NCI-H1092 treated with DMSO at 0.1 percent for 48 hours (cell line): Measurements from ENCODE around the gene DNAH17.
A peak's percentile ranks its signal among the peaks of the same experiment; 100 is the strongest.
"Not testable (repeated sequence)": the region's sequence is repeated elsewhere in the genome, so short reads cannot be mapped to it uniquely, and the experiment has no call there.

ENCODE experiments used
- DNase-seq: peaks from one replicate; lab custom pipeline; 2025; lab: John Stamatoyannopoulos, UW

The DNAH17 gene

DNA sequence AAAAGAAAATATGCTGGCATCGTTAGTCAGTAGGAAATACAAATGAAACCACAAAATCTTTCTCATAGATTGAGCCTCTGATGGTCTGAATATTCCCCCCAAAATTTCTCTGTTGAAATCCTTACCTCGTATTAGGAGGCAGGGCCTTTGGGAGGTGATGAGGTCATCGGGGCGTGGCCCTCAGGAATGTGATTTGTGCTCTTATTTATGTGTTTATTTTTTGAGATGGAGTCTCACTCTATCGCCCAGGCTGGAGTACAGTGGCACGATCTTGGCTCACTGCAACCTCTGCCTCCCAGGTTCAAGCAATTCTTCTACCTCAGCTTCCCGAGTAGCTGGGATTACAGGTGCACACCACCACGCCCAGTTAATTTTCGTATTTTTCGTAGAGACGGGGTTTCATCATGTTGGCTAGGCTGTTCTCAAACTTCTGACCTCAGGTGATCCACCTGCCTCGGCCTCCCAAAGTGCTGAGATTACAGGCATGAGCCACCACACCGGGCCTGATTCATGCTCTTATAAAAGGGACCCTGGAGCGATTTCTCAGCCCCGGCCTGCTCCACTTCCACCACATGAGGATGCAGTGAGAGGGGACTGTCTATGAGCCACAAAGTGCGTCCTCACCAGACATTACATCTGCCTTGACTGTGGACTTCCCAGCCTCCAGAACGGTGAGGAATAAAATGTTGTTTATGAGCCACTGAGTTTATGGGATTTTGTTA, 53.1 kb downstream of the DNAH17 start:
- no peak for DNase-seq

GRCh38 chr17:78522031-78522809, 55.0 kb downstream of the DNAH17 start:
- no peak for DNase-seq

GRCh38 chr17:78517421-78517820, 59.8 kb downstream of the DNAH17 start:
- DNase-seq: no peak

- DNase-seq: no peak
Observed at GRCh38 chr17:78515480-78515879, 61.7 kb downstream of the DNAH17 start.

GRCh38 chr17:78514521-78514920, 62.7 kb downstream of the DNAH17 start:
- no peak for DNase-seq

DNA sequence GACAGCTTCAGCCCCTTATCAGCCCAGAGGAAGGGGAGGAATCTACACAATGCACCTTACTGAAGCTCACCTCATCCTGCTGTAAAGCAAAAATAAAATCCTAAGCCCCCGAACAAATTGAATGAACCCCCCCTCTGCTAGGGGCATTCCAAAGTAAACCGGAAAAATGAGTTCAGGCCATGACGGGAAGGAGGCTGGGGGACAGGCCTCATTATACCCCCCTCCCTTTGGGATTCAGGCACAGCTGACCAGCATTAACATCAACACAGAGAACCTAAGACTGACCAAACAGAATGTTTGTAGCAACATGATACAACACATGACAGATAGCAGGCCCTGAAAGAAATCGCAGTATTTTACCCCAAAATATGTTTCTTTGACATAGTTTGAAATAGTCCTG, 64.2 kb downstream of the DNAH17 start:
- DNase-seq: no peak

- DNase-seq: no peak
Observed at GRCh38 chr17:78510141-78511075, 66.8 kb downstream of the DNAH17 start.

DNA sequence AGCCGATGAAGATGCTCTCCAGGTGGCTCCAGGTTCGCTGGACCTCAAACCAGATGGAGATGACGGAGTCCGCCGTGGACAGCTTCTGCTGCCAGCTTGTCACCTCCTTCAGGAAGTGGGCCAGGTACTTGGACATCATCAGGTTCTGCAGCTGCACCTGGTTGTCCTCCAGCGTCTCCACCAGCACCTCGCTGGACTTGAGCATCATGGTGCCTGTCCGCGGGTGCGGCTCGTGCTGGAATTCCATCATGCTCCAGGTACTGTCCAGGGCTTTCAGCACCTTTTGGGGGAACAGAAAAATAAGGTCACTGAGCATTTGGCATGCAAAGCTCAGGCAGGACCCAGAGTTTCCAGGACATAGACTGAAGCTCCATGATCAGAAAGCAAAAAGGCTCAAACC, 69.7 kb downstream of the DNAH17 start:
- no peak for DNase-seq

DNA sequence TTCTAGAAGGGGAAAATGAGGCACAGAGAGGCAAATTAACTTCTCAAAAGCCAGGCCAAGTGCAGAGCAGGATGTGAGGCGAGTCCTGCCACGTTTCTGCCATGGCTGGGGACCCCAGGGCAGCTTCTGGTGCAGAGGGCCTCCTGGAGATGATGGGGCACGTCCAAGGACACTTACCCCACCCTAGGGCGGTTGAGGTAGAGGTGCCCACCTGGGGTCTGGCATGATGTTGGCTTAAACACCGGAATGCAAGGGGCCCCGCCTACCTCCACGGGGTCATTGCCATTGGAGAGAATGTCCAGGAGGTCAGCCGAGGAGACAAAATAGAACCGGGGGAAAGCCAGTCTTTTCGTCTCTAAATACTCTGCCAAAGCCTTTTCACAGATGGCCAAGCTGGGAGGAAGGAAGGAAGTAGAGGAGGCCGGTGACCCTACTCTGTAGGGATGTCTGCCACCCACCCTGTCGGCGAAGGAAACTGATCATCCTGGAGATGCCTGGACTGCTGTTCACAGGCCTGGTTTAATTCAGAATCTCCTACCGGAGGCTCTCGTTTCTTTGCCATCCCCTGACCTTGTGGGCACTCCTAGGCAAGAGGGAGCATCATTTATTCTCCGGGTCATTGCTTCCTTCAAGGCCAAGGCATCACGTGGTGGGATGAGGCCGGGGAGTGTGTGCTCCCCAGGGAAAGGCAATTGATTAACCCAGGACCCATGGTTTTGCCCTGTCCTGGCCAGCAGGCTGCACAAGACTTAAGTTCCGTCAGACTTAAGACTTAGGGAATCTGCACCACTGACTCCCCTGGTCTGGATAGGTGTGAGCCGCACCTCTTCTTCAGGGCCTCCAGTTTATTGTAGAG, 70.5 kb downstream of the DNAH17 start:
- DNase-seq: no peak

GRCh38 chr17:78504156-78504925, 72.9 kb downstream of the DNAH17 start:
- DNase-seq: no peak

- DNase-seq: not testable (repeated sequence)
Observed at GRCh38 chr17:78503388-78503787, 73.8 kb downstream of the DNAH17 start.

DNA sequence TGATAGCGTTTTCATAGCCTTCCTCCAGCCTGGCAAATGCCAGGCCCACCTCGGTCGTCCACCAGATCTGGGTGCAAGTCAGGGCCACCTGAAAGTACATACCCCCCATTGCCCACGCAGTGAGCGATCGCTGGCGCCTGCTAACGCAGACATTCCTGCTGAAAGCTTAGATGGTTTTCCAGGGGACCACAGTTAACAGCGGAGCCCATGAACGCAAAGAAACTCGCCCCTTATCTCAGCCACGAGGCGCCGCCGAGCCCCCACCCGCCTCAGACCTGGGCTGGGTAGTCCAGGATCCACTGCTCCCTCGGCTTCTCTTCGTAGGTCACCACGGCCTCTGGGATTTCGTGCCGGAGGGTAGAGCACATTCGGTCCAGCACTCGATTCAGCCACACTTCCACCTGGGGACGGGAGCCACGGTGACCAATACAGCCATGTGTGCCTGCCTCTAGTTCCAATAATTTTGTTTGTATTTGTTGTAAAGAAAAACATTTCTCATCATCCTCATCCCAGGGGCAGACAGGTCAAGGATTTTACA, 74.5 kb downstream of the DNAH17 start:
- DNase-seq: no peak

DNA sequence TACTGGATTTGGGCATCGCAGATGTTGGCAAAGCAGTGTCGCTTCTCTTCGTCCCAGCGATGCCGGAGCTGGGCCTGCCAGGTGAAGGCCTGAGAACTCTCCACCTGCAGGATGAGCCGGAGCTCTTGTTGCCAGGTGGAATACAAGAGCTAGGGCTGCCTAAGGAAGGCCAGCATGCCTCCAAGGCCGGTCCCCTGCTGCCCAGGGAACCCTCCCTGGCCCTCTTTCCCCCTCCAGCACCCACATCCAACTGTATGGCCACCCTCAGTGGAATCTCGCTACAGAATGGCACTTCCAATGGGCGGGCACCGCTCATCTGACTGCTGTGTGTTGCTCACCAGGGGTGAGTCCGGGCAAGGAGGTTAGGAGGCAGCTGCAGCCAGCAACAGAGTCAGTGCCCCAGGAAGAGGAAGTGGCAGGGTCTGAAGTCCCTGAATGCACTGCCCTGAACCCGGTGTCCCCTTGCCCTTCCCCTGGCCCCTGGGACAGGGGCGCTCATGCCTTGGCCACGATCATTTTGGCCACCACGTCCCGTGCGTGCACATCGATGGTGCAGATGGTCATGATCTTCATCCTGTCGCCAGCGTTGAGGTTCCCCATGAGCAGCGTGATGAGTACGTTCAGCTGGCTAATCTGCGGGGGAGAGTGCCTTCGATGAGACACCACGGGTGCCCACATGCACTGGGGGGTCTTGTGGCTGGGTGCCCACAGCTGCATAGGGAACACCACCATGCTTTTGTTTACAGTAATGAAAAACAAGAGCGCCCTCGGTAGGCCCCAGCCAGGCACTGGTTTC, 75.8 kb downstream of the DNAH17 start:
- DNase-seq: no peak

DNA sequence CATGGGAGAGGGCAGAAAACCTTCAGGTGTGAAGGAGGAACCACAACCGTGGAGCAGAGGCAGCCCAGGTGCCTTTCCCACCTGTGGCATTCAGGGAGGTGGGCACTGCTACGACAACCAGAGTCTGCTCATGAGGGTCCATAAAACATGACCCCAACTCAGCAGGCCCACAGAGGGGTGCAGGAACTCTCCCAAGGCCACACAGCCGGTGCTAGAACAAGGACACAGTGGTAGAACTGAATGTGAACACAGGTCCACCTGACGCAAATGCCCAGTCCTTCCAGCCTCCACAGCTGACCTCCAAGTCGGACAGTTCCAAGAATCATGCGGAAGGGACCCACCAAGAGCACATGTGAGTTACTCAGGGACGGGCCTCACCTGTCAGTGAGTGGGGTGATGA, 76.4 kb downstream of the DNAH17 start:
- DNase-seq: no peak

DNA sequence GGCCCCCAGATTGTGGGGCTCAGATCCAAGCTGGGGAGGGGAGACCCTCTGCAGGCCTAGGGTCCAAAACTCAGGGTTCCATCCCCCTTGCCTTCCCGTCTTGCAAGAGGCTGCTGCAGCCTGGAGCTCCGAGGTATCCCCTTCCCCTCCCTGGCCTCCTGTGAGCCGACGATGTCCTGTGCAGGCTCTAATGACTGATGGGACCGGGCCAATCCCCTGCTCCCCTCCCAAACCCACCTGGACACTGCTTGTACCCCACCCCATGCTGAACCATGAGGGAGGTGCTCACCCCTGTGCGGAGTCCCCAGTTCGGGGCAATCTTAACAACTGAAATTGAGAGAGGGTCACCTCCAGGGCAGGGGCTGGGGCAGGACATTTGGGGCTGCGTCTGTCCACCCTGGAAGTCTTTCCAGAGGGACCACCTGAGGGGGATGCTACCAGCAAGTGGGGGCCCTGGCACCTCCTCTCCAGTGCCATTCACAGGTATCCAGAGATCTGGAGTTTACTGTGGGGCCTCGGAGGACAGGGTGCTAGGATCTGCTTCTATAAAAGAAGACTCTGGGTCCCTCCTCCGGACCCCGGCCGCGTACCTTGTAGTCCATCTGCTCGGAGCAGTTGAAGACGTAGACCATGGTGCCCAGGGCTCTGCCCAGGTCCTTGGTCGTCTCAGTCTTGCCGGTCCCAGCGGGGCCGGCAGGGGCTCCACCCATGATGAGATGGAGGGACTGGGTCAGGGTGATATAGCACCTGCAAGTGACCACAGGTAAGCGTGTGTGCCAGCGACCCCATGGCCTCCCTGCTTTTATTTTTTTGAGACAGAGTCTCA, 77.3 kb downstream of the DNAH17 start:
- DNase-seq: no peak

GRCh38 chr17:78498848-78499247, 78.3 kb downstream of the DNAH17 start:
- DNase-seq: no peak

GRCh38 chr17:78497115-78497540, 80.1 kb downstream of the DNAH17 start:
- peak; percentile 77 for DNase-seq

DNA sequence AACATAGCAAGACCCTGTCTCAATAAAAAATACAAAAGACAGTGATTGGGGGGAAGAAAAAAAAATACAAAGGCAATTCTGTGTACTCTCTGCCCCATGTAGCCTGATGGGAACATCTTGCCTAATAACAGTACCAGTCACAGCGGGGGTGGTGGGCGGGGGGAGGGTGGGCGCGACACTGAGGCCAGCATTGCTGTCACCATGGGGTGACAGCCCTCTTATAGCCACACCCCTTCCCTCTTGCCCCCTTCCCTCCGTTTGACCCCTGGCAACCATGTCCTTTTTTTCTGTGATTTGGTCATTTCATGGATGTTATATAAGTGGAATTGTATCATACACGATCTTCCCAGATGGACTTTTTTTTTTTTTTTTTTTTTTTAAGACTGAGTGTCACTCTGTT, 80.9 kb downstream of the DNAH17 start:
- no peak for DNase-seq

GRCh38 chr17:78495634-78496033, 81.6 kb downstream of the DNAH17 start:
- no peak for DNase-seq
